ENCODE results near the gene ARHGEF39. TPM values are rescaled to one million over a fixed set of nuclear protein-coding genes. Genes with fewer than 3 reads are reported as not detected.

The ARHGEF39 gene
- total RNA-seq, 4 donors from 2014 or later = 1.6 to 7.4 (median 5.8) TPM

GRCh38 chr9:35679766-35680330 is 14.9 kb upstream of the ARHGEF39 start:
- Histone ChIP-seq H3K4me3 (no peak overlapping the region), H3K4me1 (peaks cover 6 to 16% (median 13%) of the 10 kb centered on the region in 4 donors), H3K36me3 (no peaks in the 10 kb centered on the region), H3K27me3 (no peaks in the 10 kb centered on the region), H3K27ac (peak overlapping the region in 3 of 4 donors; percentile 91 to 95 (median 92)), H3K9me3 (no peaks in the 10 kb centered on the region)
- no peak for TF ChIP-seq EP300 (IDR thresholded peaks at IDR 0.05; ENCODE audit: low read depth)
- peak in 1 of 3 donors; percentile 48 for TF ChIP-seq POLR2AphosphoS5 (IDR thresholded peaks at IDR 0.05)
- in situ Hi-C loops (cut with MboI; ENCODE audit: low pct_ligation_motif_present in 1 of 4, low pct_unique_long_range_greater_than_20kb in 1 of 4, low sequenced_read_pairs in 3 of 4) (loop anchor here in 1 of 4 donors (25.0 kb wide), 1 partner anchor 693 kb away; the partner anchor contains the start of gene DNAJB5), intact Hi-C loops (cut with DNase I; ENCODE audit: low total_unique reads) (no loop called here)
- 20 to 85% methylated on average over 1 to 8 of the region's 8 CpGs for WGBS, 2 donors (ENCODE audit: low coverage in 1 of 2)
- DNase-seq = no peak

GRCh38 chr9:35679091-35679490 is 14.1 kb upstream of the ARHGEF39 start:
- H3K9me3 ChIP-seq = no peaks in the 10 kb centered on the region
- intact Hi-C loops (cut with DNase I; ENCODE audit: low total_unique reads) (no loop called here), in situ Hi-C loops (cut with MboI; ENCODE audit: low pct_ligation_motif_present in 1 of 4, low pct_unique_long_range_greater_than_20kb in 1 of 4, low sequenced_read_pairs in 3 of 4) (loop anchor here in 1 of 4 donors (25.0 kb wide), 1 partner anchor 692 kb away; the partner anchor contains the start of gene DNAJB5)
- no peak for DNase-seq
- TF ChIP-seq CTCF (IDR thresholded peaks at IDR 0.05) (no peak), POLR2AphosphoS5 (IDR thresholded peaks at IDR 0.05) (peak in 1 of 3 donors; percentile 2), POLR2A (IDR thresholded peaks at IDR 0.05) (no peak), EP300 (IDR thresholded peaks at IDR 0.05; ENCODE audit: low read depth) (no peak)
- H3K36me3 ChIP-seq = no peaks in the 10 kb centered on the region
- no peaks in the 10 kb centered on the region for H3K27me3 ChIP-seq
- no peak overlapping the region for H3K4me3 ChIP-seq
- H3K27ac ChIP-seq = no peak overlapping the region
- 40 to 92% methylated on average over 1 to 5 of the region's 5 CpGs for WGBS, 2 donors (ENCODE audit: low coverage in 1 of 2)
- H3K4me1 ChIP-seq = peaks cover 6 to 16% (median 12%) of the 10 kb centered on the region in 4 donors

GRCh38 chr9:35675732-35676392 is 10.9 kb upstream of the ARHGEF39 start:
- intact Hi-C loops (cut with DNase I; ENCODE audit: low total_unique reads) (no loop called here), in situ Hi-C loops (cut with MboI; ENCODE audit: low pct_ligation_motif_present in 1 of 4, low pct_unique_long_range_greater_than_20kb in 1 of 4, low sequenced_read_pairs in 3 of 4) (loop anchor here in 1 of 4 donors (25.0 kb wide), 1 partner anchor 689 kb away; the partner anchor contains the start of gene DNAJB5)
- H3K27me3 ChIP-seq = no peaks in the 10 kb centered on the region
- no peaks in the 10 kb centered on the region for H3K9me3 ChIP-seq
- 20% methylated on average over 36 of the region's 51 CpGs; no CpG with 5 or more reads in 1 of the 2 donors for WGBS, 2 donors (ENCODE audit: low coverage in 1 of 2)
- peak overlapping the region in 2 of 4 donors; percentile 30 to 58 for H3K27ac ChIP-seq
- peak; percentile 54 for DNase-seq
- TF ChIP-seq EP300 (IDR thresholded peaks at IDR 0.05; ENCODE audit: low read depth) (no peak), POLR2A (IDR thresholded peaks at IDR 0.05) (no peak), CTCF (IDR thresholded peaks at IDR 0.05) (no peak), POLR2AphosphoS5 (IDR thresholded peaks at IDR 0.05) (no peak)
- peak overlapping the region; percentile 36 to 52 (median 42) for H3K4me3 ChIP-seq
- H3K36me3 ChIP-seq = no peaks in the 10 kb centered on the region
- peaks cover 6 to 22% (median 19%) of the 10 kb centered on the region in 4 donors for H3K4me1 ChIP-seq

- intact Hi-C loops (cut with DNase I; ENCODE audit: low total_unique reads) (no loop called here), in situ Hi-C loops (cut with MboI; ENCODE audit: low pct_ligation_motif_present in 1 of 4, low pct_unique_long_range_greater_than_20kb in 1 of 4, low sequenced_read_pairs in 3 of 4) (loop anchor here in 1 of 4 donors (25.0 kb wide), 1 partner anchor 688 kb away; the partner anchor contains the start of gene DNAJB5)
- H3K9me3 ChIP-seq = no peaks in the 10 kb centered on the region
- no peaks in the 10 kb centered on the region for H3K27me3 ChIP-seq
- peak overlapping the region in 3 of 4 donors; percentile 41 to 52 (median 43) for H3K4me3 ChIP-seq
- peak overlapping the region in 2 of 4 donors; percentile 30 to 58 for H3K27ac ChIP-seq
- DNase-seq = no peak
- TF ChIP-seq POLR2A (IDR thresholded peaks at IDR 0.05) (no peak), CTCF (IDR thresholded peaks at IDR 0.05) (no peak), POLR2AphosphoS5 (IDR thresholded peaks at IDR 0.05) (no peak), EP300 (IDR thresholded peaks at IDR 0.05; ENCODE audit: low read depth) (no peak)
- no peaks in the 10 kb centered on the region for H3K36me3 ChIP-seq
- peaks cover 6 to 22% (median 20%) of the 10 kb centered on the region in 4 donors for H3K4me1 ChIP-seq
- WGBS, 2 donors (ENCODE audit: low coverage in 1 of 2) = 10 to 37% methylated on average over 6 to 13 of the region's 13 CpGs
Measured at GRCh38 chr9:35675204-35675603, 10.2 kb upstream of the ARHGEF39 start.
